ENCODE data around the gene ZBTB37. TPM values are rescaled to one million over a fixed set of nuclear protein-coding genes. Genes with fewer than 3 reads are reported as not detected.

Gene ZBTB37
- total and polyA plus RNA-seq, 4 donors = 0.67 to 6.1 (median 3.3) TPM

- no peaks in the 10 kb centered on the region for H3K9me3 ChIP-seq (ENCODE audit: control insufficient read depth in 4 of 4, low read length in 3 of 4)
- 92% methylated on average over 4 of the region's 4 CpGs for WGBS
- peaks cover 0 to 5% (median 2%) of the 10 kb centered on the region in 4 donors for H3K36me3 ChIP-seq (ENCODE audit: control insufficient read depth in 4 of 4, insufficient read depth in 3 of 4, low read depth in 1 of 4, low read length in 3 of 4)
- no peaks in the 10 kb centered on the region for H3K27me3 ChIP-seq (ENCODE audit: control insufficient read depth in 4 of 4, insufficient read depth in 4 of 4, low read length in 3 of 4)
- H3K27ac ChIP-seq (ENCODE audit: low read depth in 1 of 2, low read length in 2 of 2) = no peak overlapping the region
- H3K4me3 ChIP-seq (ENCODE audit: low read depth in 1 of 3, low read length in 3 of 3) = no peak overlapping the region
- no peak overlapping the region for H3K9ac ChIP-seq (ENCODE audit: low read depth in 1 of 2, low read length in 2 of 2)
- no peaks in the 10 kb centered on the region for H3K4me1 ChIP-seq (ENCODE audit: control insufficient read depth in 4 of 4, insufficient read depth in 4 of 4, low read length in 3 of 4)
- no peak for DNase-seq (ENCODE audit: low spot score)
- TF ChIP-seq RXRA (IDR thresholded peaks at IDR 0.05) (no peak), ZBTB33 (IDR thresholded peaks at IDR 0.05) (no peak), HNF4G (IDR thresholded peaks at IDR 0.05) (no peak), EGR1 (IDR thresholded peaks at IDR 0.05; ENCODE audit: low read depth in 2 of 2) (no peak), SP1 (IDR thresholded peaks at IDR 0.05) (no peak), CTCF (IDR thresholded peaks at IDR 0.05; ENCODE audit: low read depth, low read length, missing input control) (no peak), MAX (IDR thresholded peaks at IDR 0.05) (no peak), FOXA2 (IDR thresholded peaks at IDR 0.05) (no peak), JUND (IDR thresholded peaks at IDR 0.05) (no peak), NR2F2 (IDR thresholded peaks at IDR 0.05) (no peak), HNF4A (conservative IDR thresholded peaks at IDR 0.05) (no peak), GABPA (IDR thresholded peaks at IDR 0.05 in 1 of 2, conservative IDR thresholded peaks at IDR 0.05 in 1 of 2) (no peak), TAF1 (conservative IDR thresholded peaks at IDR 0.05) (no peak), RAD21 (IDR thresholded peaks at IDR 0.05) (no peak), FOXA1 (IDR thresholded peaks at IDR 0.05) (no peak), YY1 (IDR thresholded peaks at IDR 0.05) (no peak)
- TF ChIP-seq, protein P1, sequence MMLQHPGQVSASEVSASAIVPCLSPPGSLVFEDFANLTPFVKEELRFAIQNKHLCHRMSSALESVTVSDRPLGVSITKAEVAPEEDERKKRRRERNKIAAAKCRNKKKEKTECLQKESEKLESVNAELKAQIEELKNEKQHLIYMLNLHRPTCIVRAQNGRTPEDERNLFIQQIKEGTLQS (IDR thresholded peaks at IDR 0.05) = no peak
- TF ChIP-seq, protein P2, sequence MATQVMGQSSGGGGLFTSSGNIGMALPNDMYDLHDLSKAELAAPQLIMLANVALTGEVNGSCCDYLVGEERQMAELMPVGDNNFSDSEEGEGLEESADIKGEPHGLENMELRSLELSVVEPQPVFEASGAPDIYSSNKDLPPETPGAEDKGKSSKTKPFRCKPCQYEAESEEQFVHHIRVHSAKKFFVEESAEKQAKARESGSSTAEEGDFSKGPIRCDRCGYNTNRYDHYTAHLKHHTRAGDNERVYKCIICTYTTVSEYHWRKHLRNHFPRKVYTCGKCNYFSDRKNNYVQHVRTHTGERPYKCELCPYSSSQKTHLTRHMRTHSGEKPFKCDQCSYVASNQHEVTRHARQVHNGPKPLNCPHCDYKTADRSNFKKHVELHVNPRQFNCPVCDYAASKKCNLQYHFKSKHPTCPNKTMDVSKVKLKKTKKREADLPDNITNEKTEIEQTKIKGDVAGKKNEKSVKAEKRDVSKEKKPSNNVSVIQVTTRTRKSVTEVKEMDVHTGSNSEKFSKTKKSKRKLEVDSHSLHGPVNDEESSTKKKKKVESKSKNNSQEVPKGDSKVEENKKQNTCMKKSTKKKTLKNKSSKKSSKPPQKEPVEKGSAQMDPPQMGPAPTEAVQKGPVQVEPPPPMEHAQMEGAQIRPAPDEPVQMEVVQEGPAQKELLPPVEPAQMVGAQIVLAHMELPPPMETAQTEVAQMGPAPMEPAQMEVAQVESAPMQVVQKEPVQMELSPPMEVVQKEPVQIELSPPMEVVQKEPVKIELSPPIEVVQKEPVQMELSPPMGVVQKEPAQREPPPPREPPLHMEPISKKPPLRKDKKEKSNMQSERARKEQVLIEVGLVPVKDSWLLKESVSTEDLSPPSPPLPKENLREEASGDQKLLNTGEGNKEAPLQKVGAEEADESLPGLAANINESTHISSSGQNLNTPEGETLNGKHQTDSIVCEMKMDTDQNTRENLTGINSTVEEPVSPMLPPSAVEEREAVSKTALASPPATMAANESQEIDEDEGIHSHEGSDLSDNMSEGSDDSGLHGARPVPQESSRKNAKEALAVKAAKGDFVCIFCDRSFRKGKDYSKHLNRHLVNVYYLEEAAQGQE (IDR thresholded peaks at IDR 0.05) = no peak
Measured at GRCh38 chr1:173852105-173852504, 16.1 kb upstream of the ZBTB37 start.
